GM18526 (cell line): ENCODE measurements around the gene FTSJ3.
"Not testable (repeated sequence)": the region's sequence is repeated elsewhere in the genome, so short reads cannot be mapped to it uniquely, and the experiment has no call there.

Source experiments
- POLR2A ChIP-seq: IDR thresholded peaks from 3 replicates; pipeline ENCODE4 v1.6.1; 2011; ENCODE audit not compliant: insufficient read length; ENCODE audit errors: extremely low read depth

The FTSJ3 gene, protein sequence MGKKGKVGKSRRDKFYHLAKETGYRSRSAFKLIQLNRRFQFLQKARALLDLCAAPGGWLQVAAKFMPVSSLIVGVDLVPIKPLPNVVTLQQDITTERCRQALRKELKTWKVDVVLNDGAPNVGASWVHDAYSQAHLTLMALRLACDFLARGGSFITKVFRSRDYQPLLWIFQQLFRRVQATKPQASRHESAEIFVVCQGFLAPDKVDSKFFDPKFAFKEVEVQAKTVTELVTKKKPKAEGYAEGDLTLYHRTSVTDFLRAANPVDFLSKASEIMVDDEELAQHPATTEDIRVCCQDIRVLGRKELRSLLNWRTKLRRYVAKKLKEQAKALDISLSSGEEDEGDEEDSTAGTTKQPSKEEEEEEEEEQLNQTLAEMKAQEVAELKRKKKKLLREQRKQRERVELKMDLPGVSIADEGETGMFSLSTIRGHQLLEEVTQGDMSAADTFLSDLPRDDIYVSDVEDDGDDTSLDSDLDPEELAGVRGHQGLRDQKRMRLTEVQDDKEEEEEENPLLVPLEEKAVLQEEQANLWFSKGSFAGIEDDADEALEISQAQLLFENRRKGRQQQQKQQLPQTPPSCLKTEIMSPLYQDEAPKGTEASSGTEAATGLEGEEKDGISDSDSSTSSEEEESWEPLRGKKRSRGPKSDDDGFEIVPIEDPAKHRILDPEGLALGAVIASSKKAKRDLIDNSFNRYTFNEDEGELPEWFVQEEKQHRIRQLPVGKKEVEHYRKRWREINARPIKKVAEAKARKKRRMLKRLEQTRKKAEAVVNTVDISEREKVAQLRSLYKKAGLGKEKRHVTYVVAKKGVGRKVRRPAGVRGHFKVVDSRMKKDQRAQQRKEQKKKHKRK

GRCh38 chr17:63827002-63827800 is at the start of gene FTSJ3, which contains the start of gene PSMC5:
FTSJ3 (minus strand) TSS chr17:63827663; CDS start chr17:63826902, 761 bp downstream.
PSMC5 (plus strand) TSS chr17:63827431; CDS start chr17:63827491, 60 bp downstream.
- peak; percentile 94 for TF ChIP-seq POLR2A

GRCh38 chr17:63873577-63873976 is 46.1 kb upstream of the FTSJ3 start, which contains the start of gene CSH2:
CSH2 (minus strand) TSS chr17:63873677; CDS start chr17:63873614, 63 bp downstream.
- TF ChIP-seq POLR2A, result not testable (repeated sequence)

- TF ChIP-seq POLR2A, result no peak
Measured at GRCh38 chr17:63859257-63859656, 31.8 kb upstream of the FTSJ3 start.

DNA sequence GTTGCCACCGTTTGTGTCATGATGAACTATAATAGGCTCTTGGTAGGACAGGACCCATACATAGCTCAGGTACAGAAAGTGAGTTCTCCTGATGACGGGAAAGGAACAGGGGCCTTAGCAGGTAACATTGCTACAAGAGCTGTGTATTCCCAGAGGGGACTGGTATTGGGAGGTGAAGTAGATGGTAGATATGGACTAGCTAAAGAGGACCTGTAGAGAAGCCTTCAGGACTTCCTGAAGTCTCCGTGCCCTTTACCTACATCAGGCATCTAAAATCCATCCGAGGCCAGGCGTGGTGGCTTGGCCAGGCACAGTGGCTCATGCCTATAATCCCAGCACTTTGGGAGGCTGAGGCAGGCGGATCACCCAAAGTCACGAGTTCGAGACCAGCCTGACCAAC is 27.7 kb upstream of the FTSJ3 start:
- no peak for TF ChIP-seq POLR2A

DNA sequence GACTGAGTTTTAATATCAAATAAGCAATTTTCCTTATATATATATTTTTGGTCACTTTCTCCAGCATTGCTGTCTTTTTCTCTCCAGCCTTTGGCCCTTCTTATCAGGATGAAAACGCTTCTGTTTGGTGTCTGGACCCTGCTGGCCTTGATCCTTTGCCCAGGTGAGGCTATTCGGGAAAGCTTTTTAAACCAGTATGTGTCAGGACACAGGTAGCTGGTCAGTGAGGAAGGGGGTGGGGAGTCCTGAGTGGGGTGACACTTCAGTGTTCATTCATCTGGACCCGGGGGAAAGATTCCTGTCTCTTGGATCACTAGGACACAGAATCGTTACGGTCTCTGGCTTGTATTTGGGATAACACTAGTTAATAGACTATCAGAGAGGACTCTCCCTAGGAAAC is 27.2 kb upstream of the FTSJ3 start:
- TF ChIP-seq POLR2A, result no peak

DNA sequence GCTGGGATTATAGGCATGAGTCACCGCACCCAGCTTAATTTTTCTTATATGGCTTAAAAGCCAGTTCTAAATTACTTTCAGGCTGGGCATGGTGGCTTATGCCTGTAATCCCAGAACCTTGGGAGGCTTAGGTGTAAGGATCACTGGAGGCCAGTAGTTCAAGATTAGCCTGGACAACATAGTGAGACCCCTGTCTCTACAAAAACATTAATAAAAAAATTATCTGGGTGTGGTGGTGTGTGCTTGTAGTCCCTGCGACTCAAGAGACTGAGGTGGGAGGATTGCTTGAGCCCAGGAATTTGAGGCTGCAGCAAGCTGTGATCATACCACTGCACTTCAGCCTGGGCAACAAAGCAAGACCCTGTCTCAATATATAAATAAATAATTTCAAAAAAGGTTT is 25.8 kb upstream of the FTSJ3 start:
- TF ChIP-seq POLR2A, result no peak

GRCh38 chr17:63850401-63850800 is 22.9 kb upstream of the FTSJ3 start:
- TF ChIP-seq POLR2A, result no peak

- TF ChIP-seq POLR2A, result peak; percentile 40
Measured at GRCh38 chr17:63848834-63849689, 21.6 kb upstream of the FTSJ3 start.

GRCh38 chr17:63847525-63848249 is 20.2 kb upstream of the FTSJ3 start:
- no peak for TF ChIP-seq POLR2A

- no peak for TF ChIP-seq POLR2A
Measured at GRCh38 chr17:63845509-63845908, 18.0 kb upstream of the FTSJ3 start.

GRCh38 chr17:63843910-63844677 is 16.6 kb upstream of the FTSJ3 start:
- TF ChIP-seq POLR2A, result no peak

GRCh38 chr17:63843387-63843888 is 16.0 kb upstream of the FTSJ3 start:
- peak; percentile 48 for TF ChIP-seq POLR2A

DNA sequence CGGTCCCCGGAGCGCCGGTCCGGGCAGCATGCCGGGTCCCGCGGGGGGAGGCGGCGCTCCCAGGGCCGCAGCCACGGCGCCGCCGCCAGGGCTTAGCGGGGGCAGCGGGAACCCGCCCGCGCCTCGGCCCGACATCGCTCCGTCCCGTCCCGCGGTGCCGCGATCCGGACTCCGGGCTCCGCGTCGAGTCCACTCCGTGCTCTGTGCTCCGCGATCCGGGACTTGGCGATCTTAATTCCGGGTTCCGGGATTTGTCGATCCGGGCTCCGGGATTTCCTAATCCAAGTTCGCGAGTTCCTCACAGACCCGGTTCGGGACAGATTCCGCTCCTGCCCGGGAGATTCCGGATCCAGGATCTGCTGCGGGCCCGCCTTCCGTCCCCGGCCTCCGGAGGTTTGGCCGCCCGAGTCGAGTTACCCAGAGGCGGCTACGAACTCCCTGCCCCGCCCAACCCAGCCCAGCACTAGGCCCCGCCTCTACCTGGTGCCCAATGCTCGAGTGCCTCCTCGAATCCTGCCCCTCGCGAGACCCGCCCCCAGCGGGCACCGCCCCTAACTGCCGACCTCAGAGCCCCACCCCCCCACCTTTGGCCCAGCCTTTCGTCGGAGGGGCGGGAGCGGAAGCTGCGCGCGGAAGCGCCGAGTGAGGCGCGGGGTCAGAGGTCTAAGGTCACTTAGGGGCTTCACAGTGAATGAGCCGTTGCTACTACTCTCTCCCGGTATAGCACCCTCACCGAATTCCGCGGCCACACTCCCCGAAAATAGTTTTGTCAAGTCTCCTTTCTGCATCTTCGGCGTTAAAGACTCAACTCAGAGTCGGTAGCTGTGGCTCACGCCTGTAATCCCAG is 15.3 kb upstream of the FTSJ3 start, which contains the start of gene SMARCD2:
Gene SMARCD2 (minus strand): TSS at position 146 of the 847 bp plus-strand sequence. CDS start 11 bp downstream, at position 135.
- TF ChIP-seq POLR2A, result peak; percentile 89
